Natural killer cell (primary cell): ENCODE measurements around the gene UTS2B. TPM values are rescaled to one million over a fixed set of nuclear protein-coding genes. Genes with fewer than 3 reads are reported as not detected.

Experiments used
- ATAC-seq, 3 donors: fragments of 150-1000 bp in 2 of 3; fragments of 200-7000 bp in 1 of 3; cut with Tn5 transposase; 1 replicate in 1 of 3; 2 replicates in 2 of 3; pipeline ENCODE4 v1.10.0; 2021; ENCODE audit warnings: mild to moderate bottlenecking in 2 of 3, moderate library complexity in 2 of 3
- DNase-seq, 2 donors: peaks; one replicate each; pipeline versions ENCODE4 v3.0.0 to v3.0.0-alpha.2; 2013 to 2021; ENCODE audit warnings: mixed read lengths in 1 of 2
- H3K27ac ChIP-seq: one replicate; pipeline ENCODE4 v1.5.1; 2013; ENCODE audit warnings: mild to moderate bottlenecking, low read length
- H3K27me3 ChIP-seq: one replicate; pipeline ENCODE4 v1.6.1; 2013; ENCODE audit warnings: low read length; ENCODE audit not compliant: control insufficient read depth, insufficient read depth
- H3K36me3 ChIP-seq: one replicate; pipeline ENCODE4 v1.6.1; 2013; ENCODE audit warnings: low read length; ENCODE audit not compliant: control insufficient read depth, insufficient read depth
- H3K4me1 ChIP-seq: one replicate; pipeline ENCODE4 v1.6.1; 2013; ENCODE audit warnings: low read length; ENCODE audit not compliant: control insufficient read depth, insufficient read depth
- H3K4me3 ChIP-seq: one replicate; pipeline ENCODE4 v1.5.1; 2013; ENCODE audit warnings: low read length
- H3K9me3 ChIP-seq: one replicate; pipeline ENCODE4 v1.6.1; 2013; ENCODE audit warnings: low read length; ENCODE audit not compliant: control insufficient read depth, insufficient read depth
- H3K27ac Mint-ChIP-seq, 2 donors: one replicate each; pipeline ENCODE4 v1.8.0; 2022; ENCODE audit warnings: mild to moderate bottlenecking in 2 of 2, mixed read lengths in 2 of 2, moderate library complexity in 1 of 2
- H3K27me3 Mint-ChIP-seq, 2 donors: one replicate each; pipeline ENCODE4 v1.8.0; 2022; ENCODE audit warnings: low read depth in 2 of 2, mixed read lengths in 2 of 2
- H3K36me3 Mint-ChIP-seq: one replicate; pipeline ENCODE4 v1.8.0; 2022; ENCODE audit warnings: mixed read lengths
- H3K4me1 Mint-ChIP-seq, 2 donors: one replicate each; pipeline ENCODE4 v1.8.0; 2022; ENCODE audit warnings: mixed read lengths in 2 of 2
- H3K4me3 Mint-ChIP-seq: one replicate; pipeline ENCODE4 v1.8.0; 2022; ENCODE audit warnings: mild to moderate bottlenecking, moderate library complexity, mixed read lengths
- H3K9me3 Mint-ChIP-seq, 2 donors: one replicate each; pipeline ENCODE4 v1.8.0; 2022; ENCODE audit warnings: mixed read lengths in 2 of 2
- WGBS: methylation state at CpG from one replicate; pipeline ENCODE4 v1.1.7; 2013; ENCODE audit warnings: missing lambda C conversion rate; ENCODE audit not compliant: insufficient coverage; 5-methylcytosine and 5-hydroxymethylcytosine counted together
- intact Hi-C: fragments of 100-400 bp; cut with micrococcal nuclease; formaldehyde crosslinking; loops from one replicate; pipeline ENCODE4 v1.14.2; 2022
- total RNA-seq, 4 donors: library from RNA; stranded (reverse); fragments of 120-200 nt in 1 of 4; gene quantifications; one replicate each; pipeline versions ENCODE4 v1.2.3 to v1.2.4, GENCODE V29; 2013 to 2022
- TF ChIP-seq, protein P1 (sequence below): fragments of 200-600 bp; IDR thresholded peaks from one replicate; pipeline ENCODE4 v1.8.0; 2022; ENCODE audit warnings: antibody characterized with exemption

The UTS2B gene
- total RNA-seq, 3 donors from 2014 or later (not counting 1 experiment from before 2014, with no cell fraction given): 0.47 TPM; not detected in 2

DNA sequence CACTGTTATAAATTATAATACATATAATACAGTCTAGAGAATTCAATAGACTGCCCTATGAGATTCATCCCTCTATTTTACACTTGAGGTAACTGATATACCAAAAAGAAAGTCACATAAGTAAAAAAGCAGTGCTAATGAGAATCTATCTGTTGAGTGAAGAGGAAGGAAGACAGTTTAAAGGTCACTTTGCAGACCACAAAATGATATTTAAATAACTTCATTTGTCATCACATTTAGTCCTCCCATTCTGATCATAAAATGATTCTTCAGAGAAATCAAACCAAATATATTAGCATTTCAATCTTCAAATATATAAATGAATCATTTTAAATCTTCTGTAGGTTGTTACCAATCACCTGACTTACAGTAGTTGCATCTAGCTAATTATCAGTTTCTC is 61.6 kb downstream of the UTS2B start:
- no peaks in the 10 kb centered on the region for H3K9me3 ChIP-seq
- Mint-ChIP-seq H3K4me1 (no peaks in the 10 kb centered on the region), H3K4me3 (no peak overlapping the region), H3K36me3 (no peaks in the 10 kb centered on the region), H3K27me3 (no peaks in the 10 kb centered on the region), H3K9me3 (no peaks in the 10 kb centered on the region), H3K27ac (no peak overlapping the region)
- DNase-seq: no peak
- no peaks in the 10 kb centered on the region for H3K27me3 ChIP-seq
- TF ChIP-seq, protein P1, sequence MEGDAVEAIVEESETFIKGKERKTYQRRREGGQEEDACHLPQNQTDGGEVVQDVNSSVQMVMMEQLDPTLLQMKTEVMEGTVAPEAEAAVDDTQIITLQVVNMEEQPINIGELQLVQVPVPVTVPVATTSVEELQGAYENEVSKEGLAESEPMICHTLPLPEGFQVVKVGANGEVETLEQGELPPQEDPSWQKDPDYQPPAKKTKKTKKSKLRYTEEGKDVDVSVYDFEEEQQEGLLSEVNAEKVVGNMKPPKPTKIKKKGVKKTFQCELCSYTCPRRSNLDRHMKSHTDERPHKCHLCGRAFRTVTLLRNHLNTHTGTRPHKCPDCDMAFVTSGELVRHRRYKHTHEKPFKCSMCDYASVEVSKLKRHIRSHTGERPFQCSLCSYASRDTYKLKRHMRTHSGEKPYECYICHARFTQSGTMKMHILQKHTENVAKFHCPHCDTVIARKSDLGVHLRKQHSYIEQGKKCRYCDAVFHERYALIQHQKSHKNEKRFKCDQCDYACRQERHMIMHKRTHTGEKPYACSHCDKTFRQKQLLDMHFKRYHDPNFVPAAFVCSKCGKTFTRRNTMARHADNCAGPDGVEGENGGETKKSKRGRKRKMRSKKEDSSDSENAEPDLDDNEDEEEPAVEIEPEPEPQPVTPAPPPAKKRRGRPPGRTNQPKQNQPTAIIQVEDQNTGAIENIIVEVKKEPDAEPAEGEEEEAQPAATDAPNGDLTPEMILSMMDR: no peak
- no peaks in the 10 kb centered on the region for H3K4me1 ChIP-seq
- no peak overlapping the region for H3K4me3 ChIP-seq
- ATAC-seq: no peak
- intact Hi-C loops: no loop called here
- no peaks in the 10 kb centered on the region for H3K36me3 ChIP-seq
- peak overlapping the region; percentile 45 for H3K27ac ChIP-seq

DNA sequence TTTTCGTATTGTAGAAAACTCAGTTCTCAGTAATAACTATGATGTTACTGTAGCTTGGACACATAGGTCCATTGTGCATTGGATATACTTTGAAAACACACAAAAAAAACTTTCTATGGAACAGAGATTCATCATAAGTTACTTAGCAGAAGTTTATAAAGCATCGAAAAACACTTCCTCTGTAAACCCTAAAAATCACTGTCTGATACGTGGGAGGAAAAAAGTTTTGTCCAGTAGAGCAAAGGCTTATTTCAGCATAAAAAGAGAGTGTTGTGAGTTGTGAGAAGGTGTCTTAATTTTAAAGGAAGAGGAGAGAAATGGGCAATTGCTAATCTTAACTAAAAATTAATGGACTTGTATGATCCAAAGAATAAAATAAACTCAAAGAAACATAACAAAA is 66.5 kb downstream of the UTS2B start:
- Mint-ChIP-seq H3K27me3 (no peaks in the 10 kb centered on the region), H3K9me3 (no peaks in the 10 kb centered on the region), H3K27ac (no peak overlapping the region), H3K4me3 (no peak overlapping the region), H3K4me1 (peaks cover 0 to 3% of the 10 kb centered on the region in 2 donors), H3K36me3 (no peaks in the 10 kb centered on the region)
- no peak overlapping the region for H3K27ac ChIP-seq
- WGBS: 33% methylated on average over 1 of the region's 3 CpGs
- H3K27me3 ChIP-seq: no peaks in the 10 kb centered on the region
- no peak overlapping the region for H3K4me3 ChIP-seq
- DNase-seq: no peak
- TF ChIP-seq, protein P1: no peak
- no peak for ATAC-seq
- intact Hi-C loops: no loop called here
- no peaks in the 10 kb centered on the region for H3K36me3 ChIP-seq
- H3K9me3 ChIP-seq: no peaks in the 10 kb centered on the region
- no peaks in the 10 kb centered on the region for H3K4me1 ChIP-seq

DNA sequence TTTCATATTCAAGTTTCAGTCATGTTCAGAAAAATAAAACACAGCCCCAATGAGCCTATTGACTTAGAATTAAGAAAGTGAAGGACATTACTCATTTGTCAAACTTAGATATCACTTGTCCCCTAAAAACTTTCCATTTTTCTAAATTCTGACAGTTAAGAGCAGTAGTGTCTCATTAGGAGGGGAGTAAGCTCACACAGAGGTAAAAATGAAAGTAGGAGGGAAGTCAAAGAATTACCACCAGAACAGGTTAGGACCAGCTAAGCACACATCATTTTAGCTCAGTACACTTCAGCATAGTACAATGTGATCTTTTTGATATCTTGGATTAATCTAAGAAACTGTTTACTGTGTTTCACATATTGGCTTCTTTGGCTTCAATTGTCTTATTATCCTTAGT is 67.0 kb downstream of the UTS2B start:
- no peak overlapping the region for H3K4me3 Mint-ChIP-seq

DNA sequence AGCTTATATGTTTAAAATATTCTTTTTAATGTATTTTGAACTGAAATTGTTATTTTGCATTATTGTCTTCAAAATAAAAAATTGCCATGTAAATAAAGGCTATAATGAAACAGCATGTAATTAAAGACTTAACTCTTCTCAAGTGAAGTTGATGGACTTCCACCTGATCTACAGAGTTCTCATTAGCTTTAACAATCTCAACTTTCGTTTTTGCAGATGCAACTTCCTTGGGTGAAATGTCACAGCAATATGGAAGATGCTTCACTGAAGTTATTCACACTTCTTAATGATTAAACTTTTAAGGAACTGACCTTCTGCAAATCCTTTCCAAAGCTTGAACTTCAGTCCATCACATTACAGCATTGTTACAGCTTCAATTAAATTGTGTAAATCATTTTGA is 67.7 kb downstream of the UTS2B start:
- Mint-ChIP-seq H3K4me1 (peaks cover 0 to 5% of the 10 kb centered on the region in 2 donors), H3K27ac (no peak overlapping the region), H3K36me3 (no peaks in the 10 kb centered on the region), H3K4me3 (no peak overlapping the region), H3K27me3 (no peaks in the 10 kb centered on the region), H3K9me3 (no peaks in the 10 kb centered on the region)
- no peaks in the 10 kb centered on the region for H3K36me3 ChIP-seq
- H3K9me3 ChIP-seq: no peaks in the 10 kb centered on the region
- H3K4me1 ChIP-seq: no peaks in the 10 kb centered on the region
- H3K27ac ChIP-seq: no peak overlapping the region
- ATAC-seq (no peak), DNase-seq (no peak)
- TF ChIP-seq, protein P1: no peak
- intact Hi-C loops: no loop called here
- no peaks in the 10 kb centered on the region for H3K27me3 ChIP-seq
- H3K4me3 ChIP-seq: no peak overlapping the region
- 50% methylated on average over 1 of the region's 1 CpG for WGBS

More for the DNA sequence above, 67.0 kb downstream of the UTS2B start:
- Histone ChIP-seq H3K27ac (peak overlapping the region; percentile 30), H3K9me3 (no peaks in the 10 kb centered on the region), H3K4me1 (no peaks in the 10 kb centered on the region), H3K4me3 (no peak overlapping the region), H3K27me3 (no peaks in the 10 kb centered on the region), H3K36me3 (no peaks in the 10 kb centered on the region)
- TF ChIP-seq, protein P1: no peak
- no peaks in the 10 kb centered on the region for H3K9me3 Mint-ChIP-seq
- no peaks in the 10 kb centered on the region for H3K36me3 Mint-ChIP-seq
- H3K27me3 Mint-ChIP-seq: no peaks in the 10 kb centered on the region
- peaks cover 0 to 5% of the 10 kb centered on the region in 2 donors for H3K4me1 Mint-ChIP-seq
- intact Hi-C loops: no loop called here
- ATAC-seq: no peak
- DNase-seq: no peak
- H3K27ac Mint-ChIP-seq: no peak overlapping the region
